Esophagus muscularis mucosa (tissue), 3 donors: ENCODE results near the gene C6orf62.
"Not testable (repeated sequence)": the region's sequence is repeated elsewhere in the genome, so short reads cannot be mapped to it uniquely, and the experiment has no call there.

ENCODE experiments used
- CTCF ChIP-seq, 3 experiments: fragments of 200-600 bp in 2 of 3; fragments of 450-650 bp in 1 of 3; sonication (generic) in 2 of 3; IDR thresholded peaks; one replicate each; pipeline ENCODE4 v1.5.1; 2017 to 2019; ENCODE audit warnings: antibody characterized with exemption in 3 of 3, mild to moderate bottlenecking in 2 of 3, moderate library complexity in 1 of 3
- POLR2AphosphoS5 ChIP-seq, 2 donors: sonication (generic); formaldehyde crosslinking; IDR thresholded peaks; one replicate each; pipeline ENCODE4 v1.6.1; 2017; ENCODE audit warnings: antibody characterized with exemption in 2 of 2

- not testable (repeated sequence) for TF ChIP-seq CTCF, POLR2AphosphoS5 (IDR thresholded peaks at IDR 0.05)
Measured at GRCh38 chr6:24716602-24717148, 2.3 kb downstream of the C6orf62 start.
